Mucosa of rectum (tissue), 2 donors: ENCODE results near the gene FBN3.

Source experiments
- H3K27ac ChIP-seq, 2 donors: one replicate each; pipeline ENCODE4 v1.7.0; 2013; ENCODE audit warnings: inconsistent platforms in 2 of 2, low read depth in 2 of 2, low read length in 2 of 2
- H3K27me3 ChIP-seq, 2 donors: one replicate each; pipeline ENCODE4 v1.7.0; 2013; ENCODE audit warnings: low read length in 2 of 2; ENCODE audit not compliant: control insufficient read depth in 2 of 2, insufficient read depth in 2 of 2
- H3K36me3 ChIP-seq, 2 donors: one replicate each; pipeline ENCODE4 v1.7.0; 2013; ENCODE audit warnings: low read length in 2 of 2; ENCODE audit not compliant: control insufficient read depth in 2 of 2, insufficient read depth in 2 of 2
- H3K4me1 ChIP-seq, 2 donors: one replicate each; pipeline ENCODE4 v1.7.0; 2013; ENCODE audit warnings: low read length in 2 of 2, mild to moderate bottlenecking in 1 of 2; ENCODE audit not compliant: control insufficient read depth in 2 of 2, insufficient read depth in 2 of 2
- H3K4me3 ChIP-seq, 2 donors: one replicate each; pipeline ENCODE4 v1.7.0; 2013; ENCODE audit warnings: low read length in 2 of 2
- H3K9ac ChIP-seq, 2 donors: one replicate each; pipeline ENCODE4 v1.7.0; 2013; ENCODE audit warnings: low read length in 2 of 2, low read depth in 1 of 2, mild to moderate bottlenecking in 1 of 2
- H3K9me3 ChIP-seq, 2 donors: one replicate each; pipeline ENCODE4 v1.7.0; 2013; ENCODE audit warnings: low read length in 2 of 2; ENCODE audit not compliant: control insufficient read depth in 2 of 2
- donor health status: healthy.
- donor health status: Normal muscosa, but diverticular disease.

FBN3 gene

DNA sequence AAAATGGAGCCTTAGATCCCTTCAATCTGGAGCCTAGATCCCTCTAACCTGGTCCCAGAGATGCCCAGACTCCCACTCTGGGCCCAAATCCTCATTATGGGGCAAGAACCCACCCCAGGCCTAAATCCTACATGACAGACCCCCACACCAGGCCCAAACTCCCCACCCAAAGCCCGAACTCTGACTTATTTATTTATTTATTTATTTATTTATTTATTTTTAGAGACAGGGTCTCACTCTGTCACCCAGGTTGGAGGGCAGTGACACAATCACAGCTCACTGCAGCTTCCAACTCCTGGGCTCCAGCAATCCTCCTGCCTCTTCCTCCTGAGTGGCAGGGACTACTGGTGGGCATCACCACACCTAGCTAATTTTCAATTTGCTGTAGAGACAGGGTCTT, 12.0 kb downstream of the FBN3 start:
- H3K36me3 ChIP-seq = no peaks in the 10 kb centered on the region
- H3K9me3 ChIP-seq = no peaks in the 10 kb centered on the region
- no peaks in the 10 kb centered on the region for H3K4me1 ChIP-seq
- H3K4me3 ChIP-seq = no peak overlapping the region
- H3K27me3 ChIP-seq = no peaks in the 10 kb centered on the region
- no peak overlapping the region for H3K9ac ChIP-seq
- H3K27ac ChIP-seq = no peak overlapping the region

DNA sequence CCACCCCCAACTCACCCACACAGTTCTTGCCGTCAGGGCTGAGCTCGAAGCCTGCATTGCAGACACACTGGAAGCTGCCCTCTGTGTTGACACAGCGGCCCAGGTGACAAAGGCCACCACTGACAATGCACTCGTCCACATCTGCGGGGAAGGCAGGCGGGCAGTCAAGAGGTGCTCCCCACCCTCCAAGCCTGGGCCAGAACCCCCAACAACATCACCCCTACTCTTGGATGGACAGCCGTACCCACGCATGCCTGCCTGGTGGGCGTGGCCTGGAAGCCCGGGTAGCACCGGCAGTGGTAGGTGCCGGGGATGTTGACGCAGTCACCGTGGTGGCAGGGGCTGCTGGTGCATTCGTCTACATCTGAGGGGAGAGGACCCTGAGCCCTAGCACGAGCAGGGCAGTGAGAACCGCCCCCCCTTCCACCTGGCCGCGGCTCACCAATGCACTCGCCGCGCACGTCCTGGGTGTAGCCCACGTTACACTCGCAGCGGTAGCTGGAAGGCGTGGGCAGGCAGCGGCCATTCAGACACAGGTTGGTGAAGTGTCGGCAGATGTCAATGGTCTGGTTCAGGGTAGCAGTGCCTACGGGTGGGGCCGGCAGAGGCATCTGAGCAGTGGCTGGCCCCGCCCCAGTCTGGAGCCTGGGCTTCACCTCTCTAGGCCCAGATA, 13.3 kb downstream of the FBN3 start:
- H3K36me3 ChIP-seq = no peaks in the 10 kb centered on the region
- no peak overlapping the region for H3K4me3 ChIP-seq
- no peaks in the 10 kb centered on the region for H3K4me1 ChIP-seq

DNA sequence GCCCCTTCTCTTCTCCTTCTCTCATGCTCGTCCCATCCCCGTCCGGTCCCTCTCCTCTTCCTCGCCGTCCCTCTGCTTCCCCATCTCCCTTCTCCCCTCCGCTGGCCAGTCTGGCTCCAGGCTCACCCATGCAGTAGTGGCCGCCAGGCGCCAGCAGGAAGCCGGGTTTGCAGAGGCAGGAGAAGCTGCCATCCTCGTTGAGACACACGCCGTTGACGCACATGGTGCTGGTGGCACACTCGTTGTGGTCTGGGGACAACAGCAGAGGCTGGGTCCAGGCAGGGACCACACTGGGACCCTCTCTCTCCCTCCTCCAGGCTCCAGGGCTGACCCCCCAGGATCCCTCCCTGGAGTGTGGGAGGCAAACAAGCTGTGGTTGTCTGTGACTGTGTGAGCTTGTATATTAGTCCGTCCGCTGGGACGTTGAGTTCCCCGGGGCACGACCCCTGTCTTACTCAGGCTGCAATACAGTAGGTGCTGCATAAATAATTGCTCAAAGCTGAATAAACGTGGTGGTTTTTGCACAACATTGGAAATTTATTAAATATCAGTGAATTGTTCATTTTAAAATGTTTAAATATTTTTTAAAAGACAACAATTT, 16.4 kb downstream of the FBN3 start:
- Histone ChIP-seq H3K4me1 (no peaks in the 10 kb centered on the region), H3K9me3 (no peaks in the 10 kb centered on the region), H3K9ac (no peak overlapping the region), H3K36me3 (no peaks in the 10 kb centered on the region), H3K27ac (no peak overlapping the region), H3K27me3 (peaks cover 0 to 3% of the 10 kb centered on the region in 2 donors), H3K4me3 (no peak overlapping the region)

More for the DNA sequence above, 13.3 kb downstream of the FBN3 start:
- no peaks in the 10 kb centered on the region for H3K9me3 ChIP-seq
- no peaks in the 10 kb centered on the region for H3K27me3 ChIP-seq
- H3K27ac ChIP-seq = no peak overlapping the region
- H3K9ac ChIP-seq = no peak overlapping the region

DNA sequence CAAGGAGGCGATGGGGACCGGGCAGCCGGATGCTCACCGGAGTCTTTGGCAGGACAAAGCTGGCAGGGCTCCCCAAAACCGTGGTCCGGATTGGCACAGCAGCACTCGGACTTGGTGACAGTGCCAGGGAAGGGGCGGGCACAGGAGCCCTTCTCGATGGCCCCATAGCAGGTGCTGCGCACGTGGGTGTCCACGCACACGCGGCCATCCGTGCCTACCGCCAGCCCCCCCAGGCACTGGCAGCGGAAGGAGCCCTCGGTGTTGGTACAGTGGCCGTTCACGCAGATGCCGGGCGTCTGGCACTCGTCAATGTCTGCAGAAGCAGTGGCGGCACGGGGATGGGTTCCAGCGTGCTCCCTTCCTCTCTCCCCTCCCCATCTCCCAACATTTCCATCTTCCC, 17.9 kb downstream of the FBN3 start:
- Histone ChIP-seq H3K4me1 (no peaks in the 10 kb centered on the region), H3K9me3 (no peaks in the 10 kb centered on the region), H3K4me3 (no peak overlapping the region), H3K27me3 (peaks cover 0 to 3% of the 10 kb centered on the region in 2 donors), H3K9ac (no peak overlapping the region), H3K27ac (no peak overlapping the region), H3K36me3 (no peaks in the 10 kb centered on the region)

DNA sequence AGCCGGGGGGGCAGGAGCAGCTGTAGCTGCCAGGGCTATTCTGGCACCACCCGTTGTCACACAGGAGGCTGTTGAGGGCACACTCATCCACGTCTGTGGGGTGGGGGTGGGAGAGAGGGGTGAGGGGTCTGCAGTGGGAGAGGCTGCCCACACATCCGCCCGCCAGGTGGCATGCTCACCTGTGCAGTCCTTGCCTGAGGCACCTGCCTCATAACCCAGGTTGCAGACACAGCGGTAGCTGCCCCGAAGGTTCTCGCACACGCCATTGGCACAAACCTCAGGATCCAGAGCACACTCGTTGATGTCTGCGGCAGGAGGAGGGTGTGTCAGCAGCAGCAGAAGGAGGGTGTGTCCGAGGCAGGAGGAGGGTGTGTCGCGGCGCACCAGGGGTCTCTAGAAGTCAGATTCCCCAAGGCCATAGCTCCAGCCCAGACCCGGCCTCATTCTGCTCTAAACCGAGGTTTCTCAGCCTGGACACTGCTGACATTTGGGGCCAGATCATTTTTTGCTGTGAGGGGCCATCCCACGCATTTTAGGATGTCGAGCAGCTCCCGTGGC, 20.3 kb downstream of the FBN3 start:
- H3K36me3 ChIP-seq = no peaks in the 10 kb centered on the region
- no peak overlapping the region for H3K4me3 ChIP-seq
- no peaks in the 10 kb centered on the region for H3K4me1 ChIP-seq
- peaks cover 0 to 3% of the 10 kb centered on the region in 2 donors for H3K27me3 ChIP-seq
- no peaks in the 10 kb centered on the region for H3K9me3 ChIP-seq
- H3K27ac ChIP-seq = no peak overlapping the region
- no peak overlapping the region for H3K9ac ChIP-seq

DNA sequence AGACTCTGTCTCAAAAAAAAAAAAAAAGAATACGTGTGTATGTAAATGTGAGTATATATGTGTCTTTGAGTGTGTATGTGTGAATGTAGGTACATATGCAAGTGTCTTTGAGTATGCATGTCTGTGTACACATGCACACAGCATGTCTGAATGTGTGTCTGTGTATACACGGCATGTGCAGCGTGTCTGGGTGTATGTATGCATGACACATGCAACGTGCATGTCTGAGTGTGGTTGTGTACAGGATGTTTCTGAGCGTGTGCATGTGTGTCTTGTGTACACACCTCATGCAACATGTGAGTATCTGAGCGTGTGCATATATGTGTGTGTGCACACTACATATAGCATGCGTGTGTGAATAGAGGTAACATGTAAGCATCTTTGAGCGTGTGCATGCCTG, 20.8 kb downstream of the FBN3 start:
- H3K27ac ChIP-seq = no peak overlapping the region
- peaks cover 0 to 3% of the 10 kb centered on the region in 2 donors for H3K27me3 ChIP-seq
- H3K9me3 ChIP-seq = no peaks in the 10 kb centered on the region
- no peak overlapping the region for H3K4me3 ChIP-seq
- H3K4me1 ChIP-seq = no peaks in the 10 kb centered on the region
- no peaks in the 10 kb centered on the region for H3K36me3 ChIP-seq
- H3K9ac ChIP-seq = no peak overlapping the region

DNA sequence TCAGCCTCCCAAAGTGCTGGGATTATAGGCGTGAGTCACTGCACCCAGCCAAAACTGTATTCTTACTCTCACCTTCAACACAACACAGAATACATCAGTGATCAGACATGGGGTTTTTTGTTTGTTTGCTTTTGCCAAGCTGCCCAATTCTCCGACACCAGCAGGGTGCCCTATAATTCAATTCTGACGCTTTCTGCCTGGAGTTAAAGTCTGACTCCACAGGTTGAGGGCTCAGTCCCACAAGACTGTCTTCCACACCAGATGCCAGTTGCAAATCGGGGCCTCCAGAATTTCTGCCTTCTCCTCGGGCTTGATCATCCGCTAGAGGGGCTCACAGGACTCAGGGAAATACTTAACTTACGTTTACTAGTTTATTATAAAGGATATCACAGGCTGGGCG, 22.1 kb downstream of the FBN3 start:
- Histone ChIP-seq H3K4me1 (no peaks in the 10 kb centered on the region), H3K36me3 (no peaks in the 10 kb centered on the region), H3K27ac (no peak overlapping the region), H3K9ac (no peak overlapping the region), H3K9me3 (no peaks in the 10 kb centered on the region), H3K27me3 (peaks cover 0 to 3% of the 10 kb centered on the region in 2 donors), H3K4me3 (no peak overlapping the region)

DNA sequence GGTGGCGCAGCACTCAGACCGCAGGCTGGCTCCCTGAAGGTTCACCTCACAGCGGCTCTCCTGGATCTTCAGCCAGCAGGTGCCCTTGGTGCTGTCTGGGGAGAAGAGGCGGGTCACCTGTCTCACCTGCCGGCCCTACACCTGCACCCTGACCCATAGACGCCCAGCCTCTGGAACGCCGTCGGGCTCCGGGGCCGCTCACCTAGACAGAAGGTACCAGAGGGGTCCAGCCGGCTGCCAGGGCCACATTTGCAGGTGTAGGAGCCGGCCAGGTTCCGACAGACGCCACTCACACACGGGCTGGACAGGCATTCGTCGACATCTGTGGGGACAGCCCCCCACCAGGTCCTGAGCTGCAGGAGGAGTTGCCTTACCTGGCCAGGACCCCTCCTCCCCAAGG, 22.9 kb downstream of the FBN3 start:
- Histone ChIP-seq H3K36me3 (no peaks in the 10 kb centered on the region), H3K27me3 (peaks cover 0 to 3% of the 10 kb centered on the region in 2 donors)

DNA sequence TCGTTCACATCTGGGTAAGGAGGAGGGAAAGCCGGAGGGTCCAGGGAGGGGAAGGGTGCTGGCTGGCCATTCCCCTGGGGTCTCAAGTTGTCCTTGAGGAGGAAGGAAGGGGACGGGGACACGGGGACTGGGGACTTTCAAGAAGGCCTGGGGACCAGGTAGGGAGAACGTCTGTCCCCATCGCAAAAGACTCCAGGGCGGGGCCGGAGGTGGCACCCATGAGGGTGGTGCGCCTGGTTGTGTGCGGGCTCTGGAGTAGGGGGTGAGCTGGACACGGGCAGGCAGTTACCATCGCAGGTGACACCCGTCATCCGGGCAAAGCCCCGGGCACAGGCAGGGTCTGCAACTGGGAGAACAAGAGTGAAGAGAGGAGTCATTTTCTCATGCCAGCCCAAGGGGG, 23.4 kb downstream of the FBN3 start:
- no peak overlapping the region for H3K27ac ChIP-seq
- peaks cover 0 to 3% of the 10 kb centered on the region in 2 donors for H3K27me3 ChIP-seq
- no peak overlapping the region for H3K4me3 ChIP-seq
- H3K9ac ChIP-seq = no peak overlapping the region
- H3K4me1 ChIP-seq = no peaks in the 10 kb centered on the region
- no peaks in the 10 kb centered on the region for H3K9me3 ChIP-seq
- H3K36me3 ChIP-seq = no peaks in the 10 kb centered on the region

More for the DNA sequence above, 22.9 kb downstream of the FBN3 start:
- no peaks in the 10 kb centered on the region for H3K9me3 ChIP-seq
- H3K4me1 ChIP-seq = no peaks in the 10 kb centered on the region
- no peak overlapping the region for H3K4me3 ChIP-seq
- no peak overlapping the region for H3K9ac ChIP-seq
- no peak overlapping the region for H3K27ac ChIP-seq

DNA sequence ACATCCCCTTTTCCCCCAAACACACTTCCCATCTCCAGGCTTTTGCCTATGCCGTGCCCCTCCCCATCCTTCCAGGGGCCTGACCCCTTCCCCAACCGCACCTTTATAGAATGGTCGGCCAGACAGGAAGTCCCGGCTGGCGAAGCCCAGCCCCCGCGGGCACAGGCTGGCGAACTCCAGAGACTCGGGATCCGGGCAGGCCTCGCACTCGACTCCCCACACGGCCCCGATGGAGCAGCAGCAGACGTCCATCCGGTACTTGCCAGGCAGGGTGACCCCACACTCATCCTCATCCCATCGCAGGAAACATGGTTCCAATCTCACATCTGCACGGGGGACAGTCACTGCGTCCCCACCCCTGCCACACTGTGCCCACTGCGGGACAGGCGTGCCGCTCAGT, 25.7 kb downstream of the FBN3 start:
- Histone ChIP-seq H3K4me1 (no peaks in the 10 kb centered on the region), H3K27ac (no peak overlapping the region), H3K27me3 (peaks cover 0 to 2% of the 10 kb centered on the region in 2 donors), H3K36me3 (no peaks in the 10 kb centered on the region), H3K4me3 (no peak overlapping the region), H3K9me3 (no peaks in the 10 kb centered on the region), H3K9ac (no peak overlapping the region)
